Brain microvascular endothelial cell (primary cell): ENCODE measurements around the gene RUFY4.

Source experiments
- DNase-seq: peaks from one replicate; pipeline ENCODE4 v3.0.0-alpha.2; 2020
- H3K27ac ChIP-seq: fragments of 250-450 bp; sonication (Bioruptor Pico); 2 replicates; pipeline ENCODE4 v1.5.1; 2020; ENCODE audit warnings: mild to moderate bottlenecking, moderate library complexity
- H3K27me3 ChIP-seq: fragments of 250-450 bp; sonication (Bioruptor Pico); replicated peaks from 2 replicates; pipeline ENCODE4 v1.5.1; 2020; ENCODE audit warnings: mild to moderate bottlenecking
- H3K36me3 ChIP-seq: fragments of 250-450 bp; sonication (Bioruptor Pico); replicated peaks from 2 replicates; pipeline ENCODE4 v1.5.1; 2020; ENCODE audit warnings: mild to moderate bottlenecking
- H3K4me3 ChIP-seq: 2 replicates; pipeline ENCODE4 v1.5.1; 2011; ENCODE audit warnings: low read depth, mild to moderate bottlenecking, control low read depth, low read length, moderate library complexity
- in situ Hi-C: cut with HindIII; loops from 2 replicates; pipeline ENCODE4 v1.10.0; 2017; ENCODE audit warnings: low sequenced_read_pairs, low pct_ligation_motif_present
- TF ChIP-seq, protein P1 (sequence below): IDR thresholded peaks from 2 replicates; pipeline ENCODE4 v1.5.1; 2011; ENCODE audit warnings: low read depth, mild to moderate bottlenecking, moderate library complexity, low read length, control low read depth, inconsistent platforms; ENCODE audit errors: missing control alignments

Gene RUFY4

DNA sequence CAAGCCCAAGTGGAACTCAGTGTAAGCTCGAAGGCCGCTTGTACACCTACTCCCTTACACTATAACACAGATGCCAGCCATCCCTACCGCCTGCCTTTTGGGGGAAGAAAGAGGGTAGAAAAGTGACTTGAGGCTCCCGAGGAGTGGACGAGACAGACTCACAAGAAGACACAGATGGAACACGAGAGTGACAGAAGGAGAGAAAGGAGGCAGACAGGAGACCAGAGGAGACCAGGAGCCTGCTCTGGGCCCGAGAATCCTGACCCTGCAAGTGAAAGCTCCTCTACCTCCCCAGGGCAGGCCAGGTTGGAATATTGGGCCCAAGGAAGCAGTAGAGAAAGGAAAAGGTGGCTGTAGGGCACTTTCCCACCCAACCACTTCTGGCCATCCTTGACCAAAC lies 42.8 kb upstream of the RUFY4 start:
- H3K27ac ChIP-seq: no peak overlapping the region
- no peaks in the 10 kb centered on the region for H3K36me3 ChIP-seq
- H3K4me3 ChIP-seq: no peak overlapping the region
- DNase-seq: no peak
- in situ Hi-C loops: no loop called here
- no peaks in the 10 kb centered on the region for H3K27me3 ChIP-seq
- TF ChIP-seq, protein P1, sequence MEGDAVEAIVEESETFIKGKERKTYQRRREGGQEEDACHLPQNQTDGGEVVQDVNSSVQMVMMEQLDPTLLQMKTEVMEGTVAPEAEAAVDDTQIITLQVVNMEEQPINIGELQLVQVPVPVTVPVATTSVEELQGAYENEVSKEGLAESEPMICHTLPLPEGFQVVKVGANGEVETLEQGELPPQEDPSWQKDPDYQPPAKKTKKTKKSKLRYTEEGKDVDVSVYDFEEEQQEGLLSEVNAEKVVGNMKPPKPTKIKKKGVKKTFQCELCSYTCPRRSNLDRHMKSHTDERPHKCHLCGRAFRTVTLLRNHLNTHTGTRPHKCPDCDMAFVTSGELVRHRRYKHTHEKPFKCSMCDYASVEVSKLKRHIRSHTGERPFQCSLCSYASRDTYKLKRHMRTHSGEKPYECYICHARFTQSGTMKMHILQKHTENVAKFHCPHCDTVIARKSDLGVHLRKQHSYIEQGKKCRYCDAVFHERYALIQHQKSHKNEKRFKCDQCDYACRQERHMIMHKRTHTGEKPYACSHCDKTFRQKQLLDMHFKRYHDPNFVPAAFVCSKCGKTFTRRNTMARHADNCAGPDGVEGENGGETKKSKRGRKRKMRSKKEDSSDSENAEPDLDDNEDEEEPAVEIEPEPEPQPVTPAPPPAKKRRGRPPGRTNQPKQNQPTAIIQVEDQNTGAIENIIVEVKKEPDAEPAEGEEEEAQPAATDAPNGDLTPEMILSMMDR: no peak

GRCh38 chr2:218026676-218027425 lies 42.2 kb upstream of the RUFY4 start:
- Histone ChIP-seq H3K27ac (no peak overlapping the region), H3K27me3 (no peaks in the 10 kb centered on the region), H3K36me3 (no peaks in the 10 kb centered on the region), H3K4me3 (no peak overlapping the region)
- no peak for DNase-seq
- in situ Hi-C loops: no loop called here
- TF ChIP-seq, protein P1: no peak

GRCh38 chr2:218027426-218028188 lies 41.4 kb upstream of the RUFY4 start:
- in situ Hi-C loops: no loop called here
- no peak overlapping the region for H3K27ac ChIP-seq
- no peaks in the 10 kb centered on the region for H3K27me3 ChIP-seq
- no peaks in the 10 kb centered on the region for H3K36me3 ChIP-seq
- no peak for DNase-seq
- H3K4me3 ChIP-seq: no peak overlapping the region
- TF ChIP-seq, protein P1: no peak

DNA sequence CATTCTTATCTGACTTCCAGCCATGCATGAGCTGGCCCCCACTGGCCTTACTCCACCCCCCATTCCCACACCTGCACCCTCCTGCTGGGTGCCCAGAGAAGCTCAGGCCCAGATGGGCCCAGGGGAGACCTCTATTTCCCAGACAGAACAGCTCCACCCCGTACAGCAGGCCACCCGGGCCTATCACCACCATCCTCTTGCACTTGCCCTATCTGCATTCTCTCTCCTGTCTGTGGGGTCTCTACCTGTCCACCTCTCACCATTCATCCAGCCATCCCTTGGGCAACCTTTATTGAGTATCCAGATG lies 40.9 kb upstream of the RUFY4 start:
- Histone ChIP-seq H3K4me3 (no peak overlapping the region), H3K27ac (no peak overlapping the region), H3K27me3 (peaks cover 2% of the 10 kb centered on the region), H3K36me3 (no peaks in the 10 kb centered on the region)
- TF ChIP-seq, protein P1: no peak
- in situ Hi-C loops: no loop called here
- no peak for DNase-seq

- Histone ChIP-seq H3K27ac (no peak overlapping the region), H3K36me3 (no peaks in the 10 kb centered on the region), H3K4me3 (no peak overlapping the region), H3K27me3 (peaks cover 7% of the 10 kb centered on the region)
- DNase-seq: no peak
- in situ Hi-C loops: no loop called here
- TF ChIP-seq, protein P1: no peak
These were observed 40.3 kb upstream of the RUFY4 start for GRCh38 chr2:218028562-218029348.
